Spleen (tissue), 7 donors: ENCODE measurements around the gene LPP.

Experiments
- POLR2A ChIP-seq, 3 donors: fragments of 450-650 bp; IDR thresholded peaks; one replicate each; pipeline ENCODE4 v1.5.1; 2017; ENCODE audit warnings: antibody characterized with exemption in 3 of 3, mild to moderate bottlenecking in 1 of 3
- TF ChIP-seq, protein P1 (sequence below), 11 experiments: fragments of 200-600 bp in 7 of 11; fragments of 450-650 bp in 4 of 11; sonication (generic) in 4 of 11; IDR thresholded peaks in 8 of 11; conservative IDR thresholded peaks in 3 of 11; 1 replicate in 7 of 11; 2 replicates in 4 of 11; pipeline versions ENCODE4 v1.4.0 to v1.8.0; 2016 to 2021; ENCODE audit warnings: antibody characterized with exemption in 11 of 11, inconsistent platforms in 4 of 11, mild to moderate bottlenecking in 1 of 11
- donor health status: DM: no; HTN: no; CAD: no; lungs with moderate emphysema.
- donor health status: DM: no; HTN: no; CAD: no.
- donor health status: DM: no; HTN: no; CAD: no.

- TF ChIP-seq POLR2A (IDR thresholded peaks at IDR 0.05): no peak
- TF ChIP-seq, protein P1, sequence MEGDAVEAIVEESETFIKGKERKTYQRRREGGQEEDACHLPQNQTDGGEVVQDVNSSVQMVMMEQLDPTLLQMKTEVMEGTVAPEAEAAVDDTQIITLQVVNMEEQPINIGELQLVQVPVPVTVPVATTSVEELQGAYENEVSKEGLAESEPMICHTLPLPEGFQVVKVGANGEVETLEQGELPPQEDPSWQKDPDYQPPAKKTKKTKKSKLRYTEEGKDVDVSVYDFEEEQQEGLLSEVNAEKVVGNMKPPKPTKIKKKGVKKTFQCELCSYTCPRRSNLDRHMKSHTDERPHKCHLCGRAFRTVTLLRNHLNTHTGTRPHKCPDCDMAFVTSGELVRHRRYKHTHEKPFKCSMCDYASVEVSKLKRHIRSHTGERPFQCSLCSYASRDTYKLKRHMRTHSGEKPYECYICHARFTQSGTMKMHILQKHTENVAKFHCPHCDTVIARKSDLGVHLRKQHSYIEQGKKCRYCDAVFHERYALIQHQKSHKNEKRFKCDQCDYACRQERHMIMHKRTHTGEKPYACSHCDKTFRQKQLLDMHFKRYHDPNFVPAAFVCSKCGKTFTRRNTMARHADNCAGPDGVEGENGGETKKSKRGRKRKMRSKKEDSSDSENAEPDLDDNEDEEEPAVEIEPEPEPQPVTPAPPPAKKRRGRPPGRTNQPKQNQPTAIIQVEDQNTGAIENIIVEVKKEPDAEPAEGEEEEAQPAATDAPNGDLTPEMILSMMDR (IDR thresholded peaks at IDR 0.05 in 8 of 11, conservative IDR thresholded peaks at IDR 0.05 in 3 of 11): no peak
These were observed 250.7 kb downstream of the LPP start for GRCh38 chr3:188404701-188405100.
